Measurements from ENCODE around the gene MATCAP1. TPM values are rescaled to one million over a fixed set of nuclear protein-coding genes. Genes with fewer than 3 reads are reported as not detected.

MATCAP1 gene
- total and polyA plus RNA-seq, 2 of the 13 experiments (the other 11 are each of a cell fraction or from before 2014, with no cell fraction given), result 11.2 to 24.5 TPM

DNA sequence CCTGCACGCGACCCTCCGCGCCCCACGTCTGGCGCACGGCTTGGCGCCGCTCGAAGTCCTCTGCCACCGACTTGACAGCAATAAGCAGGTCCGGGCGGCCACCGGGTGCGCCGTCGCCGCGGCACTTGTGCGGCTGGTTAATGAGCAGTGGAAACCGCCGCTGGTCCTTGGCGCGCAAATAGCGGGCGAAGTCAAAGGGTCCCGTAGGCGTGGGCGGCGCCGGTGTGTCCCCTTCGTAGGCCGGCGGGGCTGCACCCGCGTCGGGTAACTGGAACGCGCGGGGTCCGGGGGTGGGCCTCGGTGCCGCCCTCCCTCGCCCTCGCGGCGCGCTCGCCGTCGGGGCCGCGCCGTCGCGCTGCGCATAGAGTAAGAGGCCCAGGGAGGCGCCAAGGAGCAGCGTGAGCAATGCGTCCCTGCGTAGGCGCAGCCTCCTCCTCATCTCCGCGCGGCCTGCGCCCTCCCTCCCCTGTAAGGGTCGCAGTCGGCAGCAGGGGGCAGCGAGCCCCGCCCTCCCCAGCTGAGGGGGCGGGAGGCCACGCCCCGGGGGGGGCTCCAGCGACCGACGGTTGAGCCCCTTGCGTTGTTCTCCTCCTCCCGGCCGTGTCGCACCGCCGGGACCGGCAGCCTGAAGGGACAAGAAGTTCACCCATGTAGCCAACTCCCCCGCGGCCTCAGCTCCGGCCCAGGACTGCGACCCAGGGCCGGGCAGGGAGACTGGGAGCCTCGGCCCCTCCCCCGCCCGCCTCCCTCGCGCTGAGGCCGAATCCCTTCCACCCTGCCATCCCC, 33.5 kb downstream of the MATCAP1 start (continued):
- TF ChIP-seq MXD1 (CRISPR knock-in tag; IDR thresholded peaks at IDR 0.05) (no peak), SMYD3 (CRISPR knock-in tag; IDR thresholded peaks at IDR 0.05) (no peak), NKX3-1 (CRISPR knock-in tag; IDR thresholded peaks at IDR 0.05) (no peak), GATA4 (IDR thresholded peaks at IDR 0.05; ENCODE audit: borderline replicate concordance, low read depth) (no peak), ZNF333 (CRISPR knock-in tag; IDR thresholded peaks at IDR 0.05; ENCODE audit: borderline replicate concordance) (no peak), KDM6A (CRISPR knock-in tag; IDR thresholded peaks at IDR 0.05; ENCODE audit: low read depth) (no peak), SETDB1 (CRISPR knock-in tag; IDR thresholded peaks at IDR 0.05; ENCODE audit: borderline replicate concordance) (no peak), HNRNPUL1 (IDR thresholded peaks at IDR 0.05; ENCODE audit: low read depth, low read length) (no peak), CENPT (CRISPR knock-in tag; IDR thresholded peaks at IDR 0.05; ENCODE audit: low read depth) (no peak), SMAD9 (CRISPR knock-in tag; IDR thresholded peaks at IDR 0.05) (no peak), PAWR (CRISPR knock-in tag; IDR thresholded peaks at IDR 0.05; ENCODE audit: borderline replicate concordance) (no peak), PHF21A (CRISPR knock-in tag; IDR thresholded peaks at IDR 0.05) (no peak), MLLT10 (CRISPR knock-in tag; IDR thresholded peaks at IDR 0.05) (no peak), HNF4G (IDR thresholded peaks at IDR 0.05; ENCODE audit: borderline replicate concordance, low read depth, low read length) (no peak), HNF4G (CRISPR knock-in tag; IDR thresholded peaks at IDR 0.05; ENCODE audit: borderline replicate concordance, low read depth) (no peak)
- TF ChIP-seq, protein P1, sequence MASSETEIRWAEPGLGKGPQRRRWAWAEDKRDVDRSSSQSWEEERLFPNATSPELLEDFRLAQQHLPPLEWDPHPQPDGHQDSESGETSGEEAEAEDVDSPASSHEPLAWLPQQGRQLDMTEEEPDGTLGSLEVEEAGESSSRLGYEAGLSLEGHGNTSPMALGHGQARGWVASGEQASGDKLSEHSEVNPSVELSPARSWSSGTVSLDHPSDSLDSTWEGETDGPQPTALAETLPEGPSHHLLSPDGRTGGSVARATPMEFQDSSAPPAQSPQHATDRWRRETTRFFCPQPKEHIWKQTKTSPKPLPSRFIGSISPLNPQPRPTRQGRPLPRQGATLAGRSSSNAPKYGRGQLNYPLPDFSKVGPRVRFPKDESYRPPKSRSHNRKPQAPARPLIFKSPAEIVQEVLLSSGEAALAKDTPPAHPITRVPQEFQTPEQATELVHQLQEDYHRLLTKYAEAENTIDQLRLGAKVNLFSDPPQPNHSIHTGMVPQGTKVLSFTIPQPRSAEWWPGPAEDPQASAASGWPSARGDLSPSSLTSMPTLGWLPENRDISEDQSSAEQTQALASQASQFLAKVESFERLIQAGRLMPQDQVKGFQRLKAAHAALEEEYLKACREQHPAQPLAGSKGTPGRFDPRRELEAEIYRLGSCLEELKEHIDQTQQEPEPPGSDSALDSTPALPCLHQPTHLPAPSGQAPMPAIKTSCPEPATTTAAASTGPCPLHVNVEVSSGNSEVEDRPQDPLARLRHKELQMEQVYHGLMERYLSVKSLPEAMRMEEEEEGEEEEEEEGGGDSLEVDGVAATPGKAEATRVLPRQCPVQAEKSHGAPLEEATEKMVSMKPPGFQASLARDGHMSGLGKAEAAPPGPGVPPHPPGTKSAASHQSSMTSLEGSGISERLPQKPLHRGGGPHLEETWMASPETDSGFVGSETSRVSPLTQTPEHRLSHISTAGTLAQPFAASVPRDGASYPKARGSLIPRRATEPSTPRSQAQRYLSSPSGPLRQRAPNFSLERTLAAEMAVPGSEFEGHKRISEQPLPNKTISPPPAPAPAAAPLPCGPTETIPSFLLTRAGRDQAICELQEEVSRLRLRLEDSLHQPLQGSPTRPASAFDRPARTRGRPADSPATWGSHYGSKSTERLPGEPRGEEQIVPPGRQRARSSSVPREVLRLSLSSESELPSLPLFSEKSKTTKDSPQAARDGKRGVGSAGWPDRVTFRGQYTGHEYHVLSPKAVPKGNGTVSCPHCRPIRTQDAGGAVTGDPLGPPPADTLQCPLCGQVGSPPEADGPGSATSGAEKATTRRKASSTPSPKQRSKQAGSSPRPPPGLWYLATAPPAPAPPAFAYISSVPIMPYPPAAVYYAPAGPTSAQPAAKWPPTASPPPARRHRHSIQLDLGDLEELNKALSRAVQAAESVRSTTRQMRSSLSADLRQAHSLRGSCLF (CRISPR knock-in tag; IDR thresholded peaks at IDR 0.05; ENCODE audit: borderline replicate concordance), result no peak
- TF ChIP-seq, protein P2, sequence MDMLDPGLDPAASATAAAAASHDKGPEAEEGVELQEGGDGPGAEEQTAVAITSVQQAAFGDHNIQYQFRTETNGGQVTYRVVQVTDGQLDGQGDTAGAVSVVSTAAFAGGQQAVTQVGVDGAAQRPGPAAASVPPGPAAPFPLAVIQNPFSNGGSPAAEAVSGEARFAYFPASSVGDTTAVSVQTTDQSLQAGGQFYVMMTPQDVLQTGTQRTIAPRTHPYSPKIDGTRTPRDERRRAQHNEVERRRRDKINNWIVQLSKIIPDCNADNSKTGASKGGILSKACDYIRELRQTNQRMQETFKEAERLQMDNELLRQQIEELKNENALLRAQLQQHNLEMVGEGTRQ (IDR thresholded peaks at IDR 0.05; ENCODE audit: low read depth, low read length), result no peak
- TF ChIP-seq, protein P2 (CRISPR knock-in tag; IDR thresholded peaks at IDR 0.05; ENCODE audit: borderline replicate concordance), result no peak
- TF ChIP-seq, protein P3, sequence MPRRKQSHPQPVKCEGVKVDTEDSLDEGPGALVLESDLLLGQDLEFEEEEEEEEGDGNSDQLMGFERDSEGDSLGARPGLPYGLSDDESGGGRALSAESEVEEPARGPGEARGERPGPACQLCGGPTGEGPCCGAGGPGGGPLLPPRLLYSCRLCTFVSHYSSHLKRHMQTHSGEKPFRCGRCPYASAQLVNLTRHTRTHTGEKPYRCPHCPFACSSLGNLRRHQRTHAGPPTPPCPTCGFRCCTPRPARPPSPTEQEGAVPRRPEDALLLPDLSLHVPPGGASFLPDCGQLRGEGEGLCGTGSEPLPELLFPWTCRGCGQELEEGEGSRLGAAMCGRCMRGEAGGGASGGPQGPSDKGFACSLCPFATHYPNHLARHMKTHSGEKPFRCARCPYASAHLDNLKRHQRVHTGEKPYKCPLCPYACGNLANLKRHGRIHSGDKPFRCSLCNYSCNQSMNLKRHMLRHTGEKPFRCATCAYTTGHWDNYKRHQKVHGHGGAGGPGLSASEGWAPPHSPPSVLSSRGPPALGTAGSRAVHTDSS (CRISPR knock-in tag; conservative IDR thresholded peaks at IDR 0.05), result no peak

All from HepG2 (cell line).